Ovary (tissue), 3 donors: ENCODE data around the gene MAP2K5.

Source experiments
- CTCF ChIP-seq, 3 donors: fragments of 450-650 bp in 2 of 3; fragments of 200-600 bp in 1 of 3; IDR thresholded peaks; one replicate each; pipeline versions ENCODE4 v1.5.1 to v1.8.0; 2016 to 2022; ENCODE audit warnings: antibody characterized with exemption in 3 of 3, mild to moderate bottlenecking in 1 of 3
- EP300 ChIP-seq: sonication (generic); formaldehyde crosslinking; IDR thresholded peaks from one replicate; pipeline ENCODE4 v1.6.1; 2017; ENCODE audit warnings: antibody characterized with exemption
- donor health status: DM: no; HTN: no; CAD: no.

GRCh38 chr15:67853454-67853853 is 311.0 kb downstream of the MAP2K5 start:
- no peak for TF ChIP-seq CTCF (IDR thresholded peaks at IDR 0.05)
- no peak for TF ChIP-seq EP300
